NT2/D1 (cell line): ENCODE data around the gene TRPM4.

Experiments
- DNase-seq: peaks from one replicate; pipeline ENCODE4 v3.0.0-alpha.2; 2011; ENCODE audit warnings: low read depth, low spot score
- H3K27me3 ChIP-seq: 2 replicates; pipeline ENCODE4 v1.6.0; 2011; ENCODE audit warnings: mild to moderate bottlenecking; ENCODE audit not compliant: insufficient read length, insufficient read depth
- H3K36me3 ChIP-seq: 2 replicates; pipeline ENCODE4 v1.6.1; 2011; ENCODE audit warnings: mild to moderate bottlenecking, low read length, mixed read lengths; ENCODE audit not compliant: insufficient read depth, insufficient read length
- H3K4me1 ChIP-seq: 2 replicates; pipeline ENCODE4 v1.5.1; 2011; ENCODE audit not compliant: insufficient read depth, insufficient read length
- H3K4me3 ChIP-seq: 2 replicates; pipeline ENCODE4 v1.5.1; 2011; ENCODE audit warnings: low read depth; ENCODE audit not compliant: insufficient read length
- H3K9ac ChIP-seq: 2 replicates; pipeline ENCODE4 v1.6.0; 2011; ENCODE audit warnings: low read depth; ENCODE audit not compliant: insufficient read length
- H3K9me3 ChIP-seq: 2 replicates; pipeline ENCODE4 v1.5.1; 2011; ENCODE audit warnings: mild to moderate bottlenecking, low read length; ENCODE audit not compliant: insufficient read depth
- SUZ12 ChIP-seq: IDR thresholded peaks from 2 replicates; pipeline ENCODE4 v1.6.1; 2011; ENCODE audit not compliant: insufficient read length, insufficient read depth; ENCODE audit errors: extremely low read depth
- YY1 ChIP-seq: IDR thresholded peaks from 2 replicates; pipeline ENCODE4 v1.6.1; 2011; ENCODE audit not compliant: insufficient read length, insufficient read depth
- ZNF274 ChIP-seq: IDR thresholded peaks from 2 replicates; pipeline ENCODE4 v1.6.1; 2011; ENCODE audit warnings: mild to moderate bottlenecking, low read depth, low read length

The TRPM4 gene

DNA sequence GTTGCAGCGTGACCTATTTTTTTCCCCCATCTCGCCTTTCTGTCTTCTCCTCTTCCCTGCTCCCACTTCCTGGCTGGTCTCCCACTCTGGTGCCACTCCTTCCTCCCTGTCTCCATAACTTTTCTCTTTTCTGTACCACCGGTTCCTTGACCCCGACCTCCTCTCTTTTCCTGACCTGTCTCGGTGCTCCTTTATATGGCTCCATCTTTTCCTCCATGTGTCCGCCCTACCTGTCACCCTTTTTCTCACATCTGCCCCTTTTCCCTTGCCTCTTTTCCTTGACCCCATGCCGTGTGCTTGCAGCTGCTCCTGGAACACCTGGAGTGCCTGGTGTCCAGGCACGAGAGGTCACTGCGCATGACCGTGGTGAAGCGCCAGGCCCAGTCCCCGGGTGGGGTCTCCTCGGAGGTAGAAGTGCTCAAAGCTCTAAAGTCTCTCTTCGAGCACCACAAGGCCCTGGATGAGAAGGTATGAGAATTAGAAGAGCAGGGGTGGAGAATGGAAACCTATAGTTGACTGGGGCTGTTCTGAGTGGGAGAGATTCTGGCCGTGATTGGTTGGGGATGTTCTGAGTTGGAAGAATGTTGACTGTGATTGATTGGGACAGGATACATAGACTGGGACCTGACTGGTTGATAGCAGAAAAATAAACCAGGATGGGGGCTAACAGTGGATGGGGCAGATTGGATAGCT, 28.9 kb upstream of the TRPM4 start:
- H3K9me3 ChIP-seq, result no peaks in the 10 kb centered on the region
- H3K36me3 ChIP-seq, result no peaks in the 10 kb centered on the region
- peak overlapping the region; percentile 49 for H3K4me3 ChIP-seq
- peak overlapping the region; percentile 42 for H3K9ac ChIP-seq
- H3K27me3 ChIP-seq, result no peaks in the 10 kb centered on the region
- no peak for DNase-seq
- H3K4me1 ChIP-seq, result peaks cover 4% of the 10 kb centered on the region
- TF ChIP-seq ZNF274 (no peak), SUZ12 (no peak)

DNA sequence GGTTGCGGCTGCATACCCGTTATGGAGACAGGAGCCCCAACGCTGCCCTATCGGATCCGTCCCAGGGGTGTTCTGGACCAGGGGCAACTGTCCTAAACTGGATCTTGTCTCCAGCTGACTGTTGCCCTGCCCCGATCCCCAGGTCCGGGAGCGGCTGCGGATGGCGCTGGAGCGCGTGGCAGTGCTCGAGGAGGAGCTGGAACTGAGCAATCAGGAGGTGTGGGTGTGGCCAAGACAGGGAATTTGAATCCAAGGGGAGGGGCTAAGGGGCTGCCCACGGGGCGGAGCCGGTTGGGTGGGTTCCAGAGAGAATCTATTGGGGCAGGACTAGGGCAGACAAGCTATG, 28.4 kb upstream of the TRPM4 start:
- Histone ChIP-seq H3K9me3 (no peaks in the 10 kb centered on the region), H3K4me3 (peak overlapping the region; percentile 49), H3K4me1 (peaks cover 4% of the 10 kb centered on the region), H3K36me3 (peaks cover 5% of the 10 kb centered on the region), H3K27me3 (no peaks in the 10 kb centered on the region), H3K9ac (peak overlapping the region; percentile 42)
- TF ChIP-seq YY1, result no peak
- no peak for TF ChIP-seq ZNF274
- no peak for TF ChIP-seq SUZ12
- no peak for DNase-seq

DNA sequence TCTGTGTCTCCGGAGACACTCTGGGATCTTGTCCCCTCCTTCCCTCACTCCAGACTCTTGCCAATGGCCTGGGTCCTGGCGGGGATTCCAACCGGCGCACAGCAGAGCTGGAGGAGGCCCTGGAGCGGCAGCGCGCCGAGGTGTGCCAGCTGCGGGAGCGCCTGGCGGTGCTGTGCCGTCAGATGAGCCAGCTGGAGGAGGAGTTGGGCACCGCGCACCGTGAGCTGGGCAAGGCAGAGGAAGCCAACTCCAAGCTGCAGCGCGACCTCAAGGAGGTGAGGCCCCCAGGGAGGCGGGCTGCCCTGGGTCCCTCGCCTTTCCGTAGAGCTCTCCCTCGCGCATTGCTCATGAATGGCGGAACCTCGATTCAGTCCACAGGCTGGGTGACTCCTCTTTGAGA, 27.3 kb upstream of the TRPM4 start:
- Histone ChIP-seq H3K9me3 (no peaks in the 10 kb centered on the region), H3K9ac (no peak overlapping the region), H3K27me3 (no peaks in the 10 kb centered on the region), H3K4me3 (no peak overlapping the region), H3K36me3 (peaks cover 10% of the 10 kb centered on the region), H3K4me1 (peaks cover 7% of the 10 kb centered on the region)
- no peak for DNase-seq
- TF ChIP-seq SUZ12, result no peak
- TF ChIP-seq YY1, result no peak
- TF ChIP-seq ZNF274, result no peak

DNA sequence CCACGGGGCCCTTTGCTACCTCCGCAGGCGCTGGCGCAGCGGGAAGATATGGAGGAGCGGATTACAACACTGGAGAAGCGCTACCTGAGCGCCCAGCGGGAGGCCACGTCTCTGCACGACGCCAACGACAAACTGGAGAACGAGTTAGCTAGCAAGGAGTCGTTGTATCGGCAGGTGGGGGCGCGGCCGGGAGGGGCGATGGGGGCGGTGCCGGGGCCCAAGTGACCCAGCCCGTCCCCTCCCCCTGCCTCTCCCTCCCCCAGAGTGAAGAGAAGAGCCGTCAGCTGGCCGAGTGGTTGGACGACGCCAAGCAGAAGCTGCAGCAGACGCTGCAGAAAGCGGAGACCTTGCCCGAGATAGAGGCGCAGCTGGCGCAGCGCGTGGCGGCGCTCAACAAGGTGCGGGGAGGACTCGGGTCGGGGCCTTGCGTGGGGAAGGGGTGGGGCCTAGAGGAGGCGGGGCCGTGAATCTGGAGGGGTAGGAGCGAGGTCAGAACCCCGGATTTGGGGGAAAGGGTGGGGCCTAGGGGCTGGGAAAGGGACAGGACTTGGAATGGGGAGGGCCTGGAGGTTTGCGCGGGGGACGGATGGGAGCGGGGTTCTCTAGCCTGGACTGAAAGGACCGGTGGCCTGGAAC, 24.5 kb upstream of the TRPM4 start:
- H3K27me3 ChIP-seq, result no peaks in the 10 kb centered on the region
- H3K9ac ChIP-seq, result no peak overlapping the region
- H3K4me1 ChIP-seq, result peaks cover 7% of the 10 kb centered on the region
- peaks cover 3% of the 10 kb centered on the region; the same call in 1 of the 2 replicates for H3K9me3 ChIP-seq
- H3K36me3 ChIP-seq, result peaks cover 17% of the 10 kb centered on the region
- TF ChIP-seq SUZ12 (no peak), YY1 (no peak), ZNF274 (no peak)
- no peak overlapping the region for H3K4me3 ChIP-seq
- no peak for DNase-seq

DNA sequence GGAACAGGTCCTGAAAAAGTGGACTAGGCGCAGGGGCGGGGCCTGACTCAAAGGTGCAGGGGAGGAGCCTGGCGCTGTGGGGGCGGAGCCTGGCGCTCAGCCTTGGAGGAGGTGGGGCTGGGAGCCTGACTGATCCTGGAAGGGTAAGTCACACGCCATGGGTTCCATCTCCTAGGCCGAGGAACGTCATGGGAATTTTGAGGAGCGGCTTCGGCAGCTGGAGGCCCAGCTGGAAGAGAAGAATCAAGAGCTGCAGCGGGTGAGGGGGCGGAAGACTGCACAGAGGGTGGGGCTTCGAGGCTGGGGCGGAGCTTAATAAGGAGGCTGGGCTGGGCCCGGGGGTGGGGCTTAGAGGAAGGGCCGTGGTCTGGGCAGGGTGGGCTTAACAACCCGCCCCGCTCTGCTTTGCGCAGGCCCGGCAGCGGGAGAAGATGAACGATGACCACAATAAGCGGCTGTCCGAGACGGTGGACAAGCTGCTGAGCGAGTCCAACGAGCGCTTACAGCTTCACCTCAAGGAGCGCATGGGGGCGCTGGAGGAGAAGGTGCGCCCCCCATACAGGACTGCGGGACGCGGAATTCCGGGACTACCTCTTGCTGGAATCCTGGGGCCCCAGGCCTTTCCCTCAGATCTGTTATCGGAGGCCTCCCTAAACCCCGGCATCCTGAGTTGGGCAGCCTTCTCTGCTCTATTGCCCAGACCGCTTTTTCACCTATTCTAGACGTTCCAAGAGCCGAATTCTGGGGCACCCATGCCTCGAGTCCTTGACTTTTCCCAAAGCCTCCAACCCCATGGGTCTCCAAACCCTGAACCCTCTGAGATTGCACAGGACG, 23.8 kb upstream of the TRPM4 start:
- no peak for DNase-seq
- H3K9me3 ChIP-seq, result peaks cover 3% of the 10 kb centered on the region; the same call in 1 of the 2 replicates
- no peaks in the 10 kb centered on the region for H3K27me3 ChIP-seq
- no peak overlapping the region for H3K4me3 ChIP-seq
- TF ChIP-seq YY1, result no peak
- TF ChIP-seq ZNF274, result no peak
- H3K4me1 ChIP-seq, result peaks cover 7% of the 10 kb centered on the region
- H3K36me3 ChIP-seq, result peaks cover 17% of the 10 kb centered on the region
- no peak overlapping the region for H3K9ac ChIP-seq

DNA sequence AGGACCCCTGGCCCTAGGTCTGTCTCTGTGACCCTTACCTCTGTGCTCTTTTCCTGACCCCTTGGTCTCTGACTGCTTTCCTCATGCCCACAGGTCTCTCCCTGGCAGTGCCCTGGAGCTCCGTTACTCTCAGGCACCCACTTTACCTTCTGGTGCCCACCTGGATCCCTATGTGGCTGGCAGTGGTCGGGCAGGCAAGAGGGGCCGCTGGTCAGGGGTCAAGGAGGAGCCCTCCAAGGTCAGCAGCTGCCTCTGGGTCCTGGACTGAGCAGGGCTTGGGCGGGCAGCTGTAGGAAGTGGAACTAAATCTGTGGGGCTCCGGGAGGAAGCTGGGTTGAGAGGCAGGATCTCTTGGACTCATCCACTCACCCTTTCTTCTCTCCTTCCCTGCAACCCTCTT, 21.9 kb upstream of the TRPM4 start:
- Histone ChIP-seq H3K36me3 (peaks cover 17% of the 10 kb centered on the region), H3K9ac (no peak overlapping the region), H3K27me3 (no peaks in the 10 kb centered on the region), H3K4me1 (peaks cover 3% of the 10 kb centered on the region), H3K4me3 (no peak overlapping the region), H3K9me3 (peaks cover 3% of the 10 kb centered on the region; the same call in 1 of the 2 replicates)
- DNase-seq, result no peak
- TF ChIP-seq SUZ12 (no peak), YY1 (no peak), ZNF274 (no peak)

- no peak for DNase-seq
- Histone ChIP-seq H3K4me1 (peaks cover 3% of the 10 kb centered on the region), H3K27me3 (no peaks in the 10 kb centered on the region), H3K9me3 (peaks cover 3% of the 10 kb centered on the region; the same call in 1 of the 2 replicates), H3K4me3 (no peak overlapping the region), H3K9ac (no peak overlapping the region), H3K36me3 (peaks cover 17% of the 10 kb centered on the region)
- TF ChIP-seq SUZ12 (no peak), YY1 (no peak)
Observed at GRCh38 chr19:49136771-49137171, 20.8 kb upstream of the TRPM4 start.
